Activated CD8-positive, alpha-beta T cell treated with anti-CD3 and anti-CD28 coated beads for 36 hours (primary cell): ENCODE data around the gene SERPINH1. TPM values are rescaled to one million over a fixed set of nuclear protein-coding genes. Genes with fewer than 3 reads are reported as not detected.
"Not testable (repeated sequence)": the region's sequence is repeated elsewhere in the genome, so short reads cannot be mapped to it uniquely, and the experiment has no call there.

Experiments used
- ATAC-seq: fragments of 200-7000 bp; cut with Tn5 transposase; one replicate; pipeline ENCODE4 v1.10.0; 2021; ENCODE audit warnings: mild to moderate bottlenecking, moderate library complexity
- CTCF ChIA-PET: fragments of 350-600 bp; sonication (Branson Sonifier 250); formaldehyde crosslinking; loops from one replicate; lab custom pipeline; 2021; ENCODE audit warnings: antibody characterized with exemption; lab: Charles Lee
- POLR2A ChIA-PET: fragments of 350-600 bp; sonication (Branson Sonifier 250); formaldehyde crosslinking; loops from one replicate; lab custom pipeline; 2021; ENCODE audit warnings: antibody characterized with exemption; lab: Charles Lee
- DNase-seq: peaks from one replicate; pipeline ENCODE4 v3.0.0-alpha.2; 2020
- H3K27ac Mint-ChIP-seq: one replicate; pipeline ENCODE4 v1.8.0; 2021; ENCODE audit warnings: mild to moderate bottlenecking, mixed read lengths
- H3K27me3 Mint-ChIP-seq: one replicate; pipeline ENCODE4 v1.8.0; 2021; ENCODE audit warnings: mixed read lengths
- H3K36me3 Mint-ChIP-seq: one replicate; pipeline ENCODE4 v1.8.0; 2021; ENCODE audit warnings: low read depth, mixed read lengths
- H3K4me1 Mint-ChIP-seq: one replicate; pipeline ENCODE4 v1.8.0; 2021; ENCODE audit warnings: low read depth, mixed read lengths
- H3K4me3 Mint-ChIP-seq: one replicate; pipeline ENCODE4 v1.8.0; 2021; ENCODE audit warnings: mild to moderate bottlenecking, moderate library complexity, mixed read lengths
- H3K9me3 Mint-ChIP-seq: one replicate; pipeline ENCODE4 v1.8.0; 2021; ENCODE audit warnings: mixed read lengths
- intact Hi-C: fragments of 100-400 bp; cut with micrococcal nuclease; formaldehyde crosslinking; loops from one replicate; pipeline ENCODE4 v1.10.0; 2022
- total RNA-seq, 2 experiments: library from RNA; stranded (reverse); gene quantifications; one replicate each; pipeline ENCODE4 v1.2.3, GENCODE V29; 2021
- TF ChIP-seq, protein P1 (sequence below): fragments of 200-600 bp; IDR thresholded peaks from one replicate; pipeline ENCODE4 v1.8.0; 2022; ENCODE audit warnings: antibody characterized with exemption, mild to moderate bottlenecking

Gene SERPINH1
- total RNA-seq, 2 experiments from 2014 or later: 15.7 to 17.7 TPM

DNA sequence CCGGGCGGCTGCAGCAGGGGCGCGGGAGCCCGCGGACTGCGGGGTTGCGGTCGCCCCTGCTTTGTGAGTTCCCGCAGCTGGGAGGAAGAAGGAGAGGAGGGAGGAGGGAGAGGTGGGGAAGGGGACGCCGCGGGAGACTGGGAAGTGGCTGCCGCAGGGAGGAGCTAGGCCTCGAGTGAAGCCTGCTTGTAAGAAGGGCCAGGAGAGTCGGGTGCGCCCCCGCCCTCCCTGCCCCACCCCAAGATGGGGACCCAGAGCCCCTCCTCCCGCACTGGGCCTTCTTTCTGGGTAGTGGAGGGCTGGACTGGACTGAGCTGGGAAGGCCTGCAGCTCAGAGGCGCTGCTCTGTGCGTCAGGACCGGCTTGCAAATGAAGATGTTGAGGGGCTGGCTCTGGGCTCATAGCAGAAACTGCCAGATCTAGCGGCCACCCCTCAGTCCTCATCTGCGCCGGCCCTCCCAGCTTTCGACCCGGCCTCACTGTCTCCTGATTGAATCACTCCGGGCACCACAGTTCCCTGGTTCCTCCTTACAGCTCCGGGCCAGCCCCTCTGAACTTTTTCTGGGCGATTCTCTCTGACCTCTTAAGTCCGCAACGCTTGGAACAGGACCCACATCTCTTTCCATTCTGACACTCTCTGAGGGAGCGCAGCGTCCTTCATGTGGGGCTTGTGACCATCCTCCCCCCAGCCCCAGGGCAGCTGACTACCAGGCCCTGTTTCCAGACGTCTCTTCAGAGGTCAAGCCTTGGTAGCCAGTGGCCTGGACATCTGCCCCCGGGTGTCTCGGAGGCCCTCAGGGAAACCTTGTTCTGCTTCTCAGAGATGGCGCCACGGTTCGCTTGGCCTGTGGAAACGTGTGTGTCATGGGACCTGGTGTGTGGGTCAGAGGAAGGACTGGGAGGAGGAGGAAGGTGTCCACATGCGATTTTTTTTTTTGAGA lies 21.9 kb downstream of the SERPINH1 start:
- ChIA-PET CTCF (interaction anchor here (0.7 to 1.4 kb wide), 6 partner anchors 9 to 568 kb away, joined by 3 to 4 read pairs (median 3); partner anchors contain the start of gene SERPINH1), POLR2A (interaction anchor here (1.0 kb wide), 1 partner anchor 183 kb away, joined by 5 read pairs; no protein-coding TSS in a partner anchor)
- Mint-ChIP-seq H3K4me3 (peak overlapping the region; percentile 69), H3K36me3 (no peaks in the 10 kb centered on the region), H3K4me1 (peaks cover 15% of the 10 kb centered on the region), H3K27ac (peak overlapping the region; percentile 73), H3K9me3 (no peaks in the 10 kb centered on the region), H3K27me3 (no peaks in the 10 kb centered on the region)
- peak; percentile 8 for ATAC-seq
- intact Hi-C loops: no loop called here
- peak; percentile 16 for DNase-seq
- TF ChIP-seq, protein P1, sequence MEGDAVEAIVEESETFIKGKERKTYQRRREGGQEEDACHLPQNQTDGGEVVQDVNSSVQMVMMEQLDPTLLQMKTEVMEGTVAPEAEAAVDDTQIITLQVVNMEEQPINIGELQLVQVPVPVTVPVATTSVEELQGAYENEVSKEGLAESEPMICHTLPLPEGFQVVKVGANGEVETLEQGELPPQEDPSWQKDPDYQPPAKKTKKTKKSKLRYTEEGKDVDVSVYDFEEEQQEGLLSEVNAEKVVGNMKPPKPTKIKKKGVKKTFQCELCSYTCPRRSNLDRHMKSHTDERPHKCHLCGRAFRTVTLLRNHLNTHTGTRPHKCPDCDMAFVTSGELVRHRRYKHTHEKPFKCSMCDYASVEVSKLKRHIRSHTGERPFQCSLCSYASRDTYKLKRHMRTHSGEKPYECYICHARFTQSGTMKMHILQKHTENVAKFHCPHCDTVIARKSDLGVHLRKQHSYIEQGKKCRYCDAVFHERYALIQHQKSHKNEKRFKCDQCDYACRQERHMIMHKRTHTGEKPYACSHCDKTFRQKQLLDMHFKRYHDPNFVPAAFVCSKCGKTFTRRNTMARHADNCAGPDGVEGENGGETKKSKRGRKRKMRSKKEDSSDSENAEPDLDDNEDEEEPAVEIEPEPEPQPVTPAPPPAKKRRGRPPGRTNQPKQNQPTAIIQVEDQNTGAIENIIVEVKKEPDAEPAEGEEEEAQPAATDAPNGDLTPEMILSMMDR: no peak

DNA sequence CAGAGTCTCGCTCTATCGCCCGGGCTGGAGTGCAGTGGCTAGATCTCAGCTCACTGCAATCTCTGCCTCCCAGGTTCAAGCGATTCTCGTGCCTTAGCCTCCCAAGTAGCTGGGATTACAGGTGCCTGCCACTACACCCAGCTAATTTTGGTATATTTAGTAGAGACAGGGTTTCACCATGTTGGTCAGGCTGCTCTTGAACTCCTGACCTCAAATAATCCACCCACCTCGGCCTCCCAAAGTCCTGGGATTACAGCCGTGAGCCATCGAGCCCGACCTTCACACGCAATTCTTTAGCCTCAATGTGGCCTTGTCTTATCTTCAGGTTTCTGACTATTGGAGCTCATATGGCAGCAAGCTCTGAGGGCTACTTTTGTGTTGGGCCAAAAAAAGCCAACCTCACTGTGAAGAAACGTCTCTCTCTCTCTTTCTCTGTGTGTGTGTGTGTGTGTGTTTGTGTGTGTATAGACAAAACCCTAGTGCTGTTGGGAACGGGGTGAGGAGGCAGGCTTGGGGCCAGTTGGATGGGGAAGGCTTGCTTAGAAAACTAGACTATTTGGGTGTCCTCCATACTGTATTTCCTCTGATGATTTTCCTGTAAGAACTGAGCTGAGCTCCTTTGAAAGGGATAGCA lies 22.7 kb downstream of the SERPINH1 start:
- Mint-ChIP-seq H3K4me1 (peaks cover 15% of the 10 kb centered on the region), H3K4me3 (peak overlapping the region; percentile 69)
- H3K27me3 Mint-ChIP-seq, DNase-seq, ATAC-seq, H3K9me3 Mint-ChIP-seq, H3K27ac Mint-ChIP-seq, H3K36me3 Mint-ChIP-seq, intact Hi-C loops: not testable (repeated sequence)
- CTCF ChIA-PET: interaction anchor here (1.0 to 1.4 kb wide), 5 partner anchors 13 to 121 kb away, joined by 3 to 4 read pairs (median 3); partner anchors contain the start of gene SERPINH1
- POLR2A ChIA-PET: interaction anchor here (1.4 kb wide), 1 partner anchor 10 kb away, joined by 4 read pairs; no protein-coding TSS in a partner anchor

DNA sequence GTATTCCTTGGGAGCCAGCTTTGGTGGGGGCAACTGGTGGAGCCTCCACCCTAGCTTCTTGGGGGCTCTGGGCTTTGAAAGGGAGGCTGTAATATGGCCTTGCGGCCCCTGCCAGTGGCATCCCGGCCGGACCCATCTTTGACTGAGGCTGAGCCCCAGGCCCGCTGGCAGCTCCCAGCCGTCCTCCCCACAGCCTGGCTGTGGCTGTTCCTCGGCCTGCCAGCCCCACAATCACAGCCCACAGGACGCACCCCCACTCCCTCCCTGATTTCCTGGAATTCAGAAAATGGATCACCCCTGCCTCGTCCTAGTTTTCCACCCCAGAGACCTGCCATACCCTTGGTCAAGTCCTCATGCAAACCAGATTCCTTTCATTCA lies 23.2 kb downstream of the SERPINH1 start:
- Mint-ChIP-seq H3K27me3 (no peaks in the 10 kb centered on the region), H3K36me3 (no peaks in the 10 kb centered on the region), H3K9me3 (no peaks in the 10 kb centered on the region), H3K27ac (no peak overlapping the region), H3K4me3 (no peak overlapping the region), H3K4me1 (peaks cover 15% of the 10 kb centered on the region)
- DNase-seq (no peak), ATAC-seq (no peak)
- ChIA-PET CTCF (interaction anchor here (1.0 to 1.3 kb wide), 3 partner anchors 12 to 19 kb away, joined by 3 to 4 read pairs (median 3); no protein-coding TSS in a partner anchor), POLR2A (interaction anchor here (1.4 kb wide), 1 partner anchor 9 kb away, joined by 4 read pairs; no protein-coding TSS in a partner anchor)
- TF ChIP-seq, protein P1: no peak
- intact Hi-C loops: no loop called here

DNA sequence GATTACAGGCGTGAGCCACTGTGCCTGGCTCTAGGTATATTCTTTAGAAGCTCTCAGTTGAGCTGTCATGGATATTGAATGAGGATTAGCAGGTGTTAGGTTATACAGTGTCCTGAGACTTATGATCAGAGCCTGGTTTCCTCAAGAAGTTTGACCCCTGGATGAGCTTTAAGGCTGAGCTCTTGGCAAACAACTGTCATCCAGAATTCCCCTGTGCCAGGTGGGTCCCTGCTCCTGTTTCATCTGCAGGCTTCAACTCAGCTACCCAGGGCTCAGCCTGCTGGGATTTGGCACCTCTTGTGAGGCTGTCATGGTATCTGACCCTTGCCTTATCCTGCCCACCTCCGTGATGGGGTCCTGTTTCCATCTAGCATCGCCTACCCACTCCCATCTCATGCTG lies 24.3 kb downstream of the SERPINH1 start:
- H3K4me1 Mint-ChIP-seq: peaks cover 15% of the 10 kb centered on the region
- CTCF ChIA-PET: interaction anchor here (0.7 to 1.0 kb wide), 3 partner anchors 10 to 55 kb away, joined by 3 read pairs; no protein-coding TSS in a partner anchor
- TF ChIP-seq, protein P1: no peak
- no peaks in the 10 kb centered on the region for H3K27me3 Mint-ChIP-seq
- no peak for DNase-seq
- POLR2A ChIA-PET: interaction anchor here (1.4 kb wide), 1 partner anchor 8 kb away, joined by 4 read pairs; no protein-coding TSS in a partner anchor
- intact Hi-C loops: no loop called here
- no peaks in the 10 kb centered on the region for H3K9me3 Mint-ChIP-seq
- no peak overlapping the region for H3K4me3 Mint-ChIP-seq
- H3K36me3 Mint-ChIP-seq: no peaks in the 10 kb centered on the region
- H3K27ac Mint-ChIP-seq: no peak overlapping the region
- ATAC-seq: no peak

DNA sequence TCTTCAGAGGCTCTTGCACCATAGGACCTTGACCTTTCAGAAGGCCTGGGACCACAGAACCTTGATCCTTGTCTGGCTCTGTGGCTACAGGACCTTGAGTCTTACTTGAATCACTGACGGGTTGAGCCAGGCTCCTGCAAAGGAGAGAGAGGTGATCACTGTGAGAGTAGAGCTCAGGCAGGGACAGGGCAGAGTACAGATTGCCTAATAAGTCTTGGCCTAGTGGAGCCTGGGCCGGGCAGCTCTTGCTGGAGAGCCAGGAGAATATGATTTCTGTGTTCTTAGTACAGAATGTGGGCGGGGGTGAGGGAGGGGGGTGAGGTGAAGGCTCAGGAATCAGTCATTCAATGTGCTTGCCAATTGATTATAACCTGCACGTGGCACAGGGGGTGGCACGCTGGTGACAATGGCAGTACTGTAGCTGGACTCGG lies 26.0 kb downstream of the SERPINH1 start:
- Mint-ChIP-seq H3K36me3 (no peaks in the 10 kb centered on the region), H3K4me1 (peaks cover 11% of the 10 kb centered on the region), H3K27ac (no peak overlapping the region), H3K27me3 (no peaks in the 10 kb centered on the region), H3K9me3 (no peaks in the 10 kb centered on the region), H3K4me3 (no peak overlapping the region)
- DNase-seq: no peak
- TF ChIP-seq, protein P1: no peak
- ChIA-PET POLR2A (no interaction called here), CTCF (interaction anchor here (0.7 to 2.3 kb wide), 4 partner anchors 11 to 118 kb away, joined by 3 to 10 read pairs (median 4); no protein-coding TSS in a partner anchor)
- intact Hi-C loops: no loop called here
- no peak for ATAC-seq
